ENCODE data around the gene MUS81. TPM values are rescaled to one million over a fixed set of nuclear protein-coding genes. Genes with fewer than 3 reads are reported as not detected.

The MUS81 gene
- total and polyA plus RNA-seq, 9 of the 15 experiments (the other 6 are each of a cell fraction or from before 2014, with no cell fraction given), result 13.4 to 118 (median 53.7) TPM

DNA sequence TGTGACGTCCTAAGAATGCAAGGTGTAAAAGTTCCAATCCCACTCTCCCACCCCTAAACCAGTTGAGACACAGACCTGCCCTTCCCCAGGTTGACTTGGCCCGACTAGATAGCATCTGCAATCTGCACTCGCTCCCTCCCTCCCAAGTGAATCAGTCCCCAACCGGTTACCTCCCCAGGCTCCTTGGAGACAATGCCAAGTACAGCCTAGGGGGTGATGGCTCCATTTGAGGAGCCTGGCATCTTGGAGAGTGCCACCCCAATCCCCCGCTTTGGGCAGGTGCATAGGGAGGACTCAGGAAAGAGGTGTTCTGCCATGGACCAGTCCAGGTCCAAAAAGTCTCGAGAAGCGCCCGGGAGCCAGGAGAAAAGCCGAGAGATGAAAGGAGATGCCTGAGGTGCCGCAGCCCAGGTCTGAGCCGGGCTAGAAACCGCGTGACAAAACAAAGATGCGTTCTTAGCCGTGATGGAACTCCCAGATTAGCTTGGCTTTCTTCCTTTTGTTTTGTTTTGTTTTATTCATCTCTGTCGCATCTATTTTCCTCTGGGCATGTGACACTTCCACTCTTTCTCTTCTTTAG lies 45.2 kb upstream of the MUS81 start:
- Histone ChIP-seq H3K27ac (ENCODE audit: extremely low read depth, low read depth, low read length) (no peak overlapping the region), H2AFZ (ENCODE audit: low read depth, low read length) (no peak overlapping the region), H3K9ac (ENCODE audit: insufficient read depth in 1 of 2, low read depth in 2 of 2, low read length in 2 of 2) (peak overlapping the region in 1 of 2 experiments; percentile 51; a peak in 1 of 4 replicates), H3K4me2 (ENCODE audit: insufficient read depth, low read length) (no peak overlapping the region), H3K9me3 (replicated peaks; ENCODE audit: control insufficient read depth, insufficient read depth, low read depth, low read length) (no peaks in the 10 kb centered on the region), H3K4me3 (no peak overlapping the region), H3K4me1 (replicated peaks in 1 of 2; ENCODE audit: control insufficient read depth in 2 of 2, insufficient read depth in 2 of 2, low read length in 2 of 2) (peaks cover 0 to 19% of the 10 kb centered on the region in 2 experiments; a peak in 2 of 5 replicates), H4K20me1 (replicated peaks; ENCODE audit: control insufficient read depth, insufficient read depth, low read length) (no peaks in the 10 kb centered on the region), H3K27me3 (ENCODE audit: control insufficient read depth in 2 of 2, insufficient read depth in 2 of 2, low read length in 2 of 2) (peaks cover 17 to 26% of the 10 kb centered on the region in 2 experiments; a peak in 4 of 5 replicates), H3K9me1 (ENCODE audit: control insufficient read depth, insufficient read depth, low read length) (no peaks in the 10 kb centered on the region), H3K79me2 (ENCODE audit: control insufficient read depth, insufficient read depth, low read length) (no peaks in the 10 kb centered on the region), H3K36me3 (ENCODE audit: control insufficient read depth, insufficient read depth, low read length) (no peaks in the 10 kb centered on the region)
- POLR2A ChIA-PET, result interaction anchor here (1.5 to 2.8 kb wide), 3 partner anchors 37 to 95 kb away, joined by 3 to 12 read pairs (median 4); partner anchors contain the start of genes CFL1 and RNASEH2C
- TSS peak; percentile 33 for BruUV-seq (replicated peaks)
- DNase-seq (ENCODE audit: extremely low read depth in 1 of 4, low spot score in 3 of 4), result no peak
- CTCF ChIA-PET (ENCODE audit: low intra/inter-chr PET ratio), result interaction anchor here (0.5 to 0.6 kb wide), 2 partner anchors 104 to 115 kb away, joined by 3 read pairs; partner anchors contain the start of gene C11orf68
- TF ChIP-seq ILK (tag; IDR thresholded peaks at IDR 0.05; ENCODE audit: borderline replicate concordance, low read depth) (no peak), KDM1A (IDR thresholded peaks at IDR 0.05) (no peak), MEIS2 (IDR thresholded peaks at IDR 0.05; ENCODE audit: partially characterized antibody) (peak; percentile 0), ELF4 (CRISPR knock-in tag; IDR thresholded peaks at IDR 0.05) (no peak), FOSL1 (tag; conservative IDR thresholded peaks at IDR 0.05) (peak; percentile 19; the same call in 1 of the 2 replicates)
- TF ChIP-seq, protein P1, sequence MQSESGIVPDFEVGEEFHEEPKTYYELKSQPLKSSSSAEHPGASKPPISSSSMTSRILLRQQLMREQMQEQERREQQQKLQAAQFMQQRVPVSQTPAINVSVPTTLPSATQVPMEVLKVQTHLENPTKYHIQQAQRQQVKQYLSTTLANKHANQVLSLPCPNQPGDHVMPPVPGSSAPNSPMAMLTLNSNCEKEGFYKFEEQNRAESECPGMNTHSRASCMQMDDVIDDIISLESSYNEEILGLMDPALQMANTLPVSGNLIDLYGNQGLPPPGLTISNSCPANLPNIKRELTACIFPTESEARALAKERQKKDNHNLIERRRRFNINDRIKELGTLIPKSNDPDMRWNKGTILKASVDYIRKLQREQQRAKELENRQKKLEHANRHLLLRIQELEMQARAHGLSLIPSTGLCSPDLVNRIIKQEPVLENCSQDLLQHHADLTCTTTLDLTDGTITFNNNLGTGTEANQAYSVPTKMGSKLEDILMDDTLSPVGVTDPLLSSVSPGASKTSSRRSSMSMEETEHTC (IDR thresholded peaks at IDR 0.05), result no peak
- TF ChIP-seq, protein P2, sequence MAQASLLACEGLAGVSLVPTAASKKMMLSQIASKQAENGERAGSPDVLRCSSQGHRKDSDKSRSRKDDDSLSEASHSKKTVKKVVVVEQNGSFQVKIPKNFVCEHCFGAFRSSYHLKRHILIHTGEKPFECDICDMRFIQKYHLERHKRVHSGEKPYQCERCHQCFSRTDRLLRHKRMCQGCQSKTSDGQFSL (CRISPR knock-in tag; IDR thresholded peaks at IDR 0.05), result no peak
- TF ChIP-seq, protein P2 (tag; IDR thresholded peaks at IDR 0.05), result no peak
- TF ChIP-seq, protein P3, sequence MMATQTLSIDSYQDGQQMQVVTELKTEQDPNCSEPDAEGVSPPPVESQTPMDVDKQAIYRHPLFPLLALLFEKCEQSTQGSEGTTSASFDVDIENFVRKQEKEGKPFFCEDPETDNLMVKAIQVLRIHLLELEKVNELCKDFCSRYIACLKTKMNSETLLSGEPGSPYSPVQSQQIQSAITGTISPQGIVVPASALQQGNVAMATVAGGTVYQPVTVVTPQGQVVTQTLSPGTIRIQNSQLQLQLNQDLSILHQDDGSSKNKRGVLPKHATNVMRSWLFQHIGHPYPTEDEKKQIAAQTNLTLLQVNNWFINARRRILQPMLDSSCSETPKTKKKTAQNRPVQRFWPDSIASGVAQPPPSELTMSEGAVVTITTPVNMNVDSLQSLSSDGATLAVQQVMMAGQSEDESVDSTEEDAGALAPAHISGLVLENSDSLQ (IDR thresholded peaks at IDR 0.05), result no peak
- TF ChIP-seq, protein P4, sequence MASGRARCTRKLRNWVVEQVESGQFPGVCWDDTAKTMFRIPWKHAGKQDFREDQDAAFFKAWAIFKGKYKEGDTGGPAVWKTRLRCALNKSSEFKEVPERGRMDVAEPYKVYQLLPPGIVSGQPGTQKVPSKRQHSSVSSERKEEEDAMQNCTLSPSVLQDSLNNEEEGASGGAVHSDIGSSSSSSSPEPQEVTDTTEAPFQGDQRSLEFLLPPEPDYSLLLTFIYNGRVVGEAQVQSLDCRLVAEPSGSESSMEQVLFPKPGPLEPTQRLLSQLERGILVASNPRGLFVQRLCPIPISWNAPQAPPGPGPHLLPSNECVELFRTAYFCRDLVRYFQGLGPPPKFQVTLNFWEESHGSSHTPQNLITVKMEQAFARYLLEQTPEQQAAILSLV (tag; IDR thresholded peaks at IDR 0.05), result no peak
- in situ Hi-C loops (cut with MboI) (no loop called here), intact Hi-C loops (cut with micrococcal nuclease) (loop anchor here (5.0 to 10.0 kb wide), 2 partner anchors 33 to 270 kb away; partner anchors contain the start of gene AP5B1)
- ATAC-seq, result no peak
- FAIRE-seq, result no peak
- 49% methylated on average over 16 of the region's 16 CpGs for WGBS (ENCODE audit: insufficient coverage, low coverage, missing lambda C conversion rate)
